ENCODE results near the gene TMEFF2. TPM values are rescaled to one million over a fixed set of nuclear protein-coding genes. Genes with fewer than 3 reads are reported as not detected.
A peak's percentile ranks its signal among the peaks of the same experiment; 100 is the strongest.

Gene TMEFF2
- total RNA-seq, 1 donor from 2014 or later: 23.9 TPM

DNA sequence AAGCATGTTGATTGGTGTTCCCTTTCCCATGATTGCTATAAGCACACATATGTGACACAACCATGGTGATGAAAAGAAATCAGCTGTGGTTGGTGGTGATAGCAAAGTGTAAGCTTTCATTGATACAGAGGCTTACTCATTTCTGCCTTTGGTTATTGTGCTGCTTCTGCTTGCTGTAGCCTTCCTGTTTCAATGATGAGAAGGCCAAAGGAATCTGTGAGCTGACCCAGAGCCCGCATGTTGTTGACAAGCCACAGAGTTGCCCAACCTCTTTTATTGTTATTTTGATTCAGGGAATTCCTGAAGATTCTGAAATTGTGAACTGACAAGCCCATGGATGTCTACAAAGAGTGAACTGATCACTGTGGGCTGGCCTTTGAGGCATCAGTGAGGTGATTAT lies 164.4 kb downstream of the TMEFF2 start:
- peaks cover 5% of the 10 kb centered on the region for H3K36me3 Mint-ChIP-seq (ENCODE audit: unreplicated experiment)

GRCh38 chr2:192029089-192029488 lies 165.6 kb downstream of the TMEFF2 start:
- Mint-ChIP-seq H3K4me1 (ENCODE audit: low read depth, unreplicated experiment) (peaks cover 18% of the 10 kb centered on the region), H3K9me3 (ENCODE audit: unreplicated experiment) (peaks cover 3% of the 10 kb centered on the region), H3K27me3 (ENCODE audit: unreplicated experiment) (peaks cover 3% of the 10 kb centered on the region), H3K4me3 (ENCODE audit: unreplicated experiment) (no peak overlapping the region), H3K27ac (ENCODE audit: unreplicated experiment) (no peak overlapping the region), H3K36me3 (ENCODE audit: unreplicated experiment) (peaks cover 5% of the 10 kb centered on the region)
- peak; percentile 44 for DNase-seq
- TF ChIP-seq, protein P1, sequence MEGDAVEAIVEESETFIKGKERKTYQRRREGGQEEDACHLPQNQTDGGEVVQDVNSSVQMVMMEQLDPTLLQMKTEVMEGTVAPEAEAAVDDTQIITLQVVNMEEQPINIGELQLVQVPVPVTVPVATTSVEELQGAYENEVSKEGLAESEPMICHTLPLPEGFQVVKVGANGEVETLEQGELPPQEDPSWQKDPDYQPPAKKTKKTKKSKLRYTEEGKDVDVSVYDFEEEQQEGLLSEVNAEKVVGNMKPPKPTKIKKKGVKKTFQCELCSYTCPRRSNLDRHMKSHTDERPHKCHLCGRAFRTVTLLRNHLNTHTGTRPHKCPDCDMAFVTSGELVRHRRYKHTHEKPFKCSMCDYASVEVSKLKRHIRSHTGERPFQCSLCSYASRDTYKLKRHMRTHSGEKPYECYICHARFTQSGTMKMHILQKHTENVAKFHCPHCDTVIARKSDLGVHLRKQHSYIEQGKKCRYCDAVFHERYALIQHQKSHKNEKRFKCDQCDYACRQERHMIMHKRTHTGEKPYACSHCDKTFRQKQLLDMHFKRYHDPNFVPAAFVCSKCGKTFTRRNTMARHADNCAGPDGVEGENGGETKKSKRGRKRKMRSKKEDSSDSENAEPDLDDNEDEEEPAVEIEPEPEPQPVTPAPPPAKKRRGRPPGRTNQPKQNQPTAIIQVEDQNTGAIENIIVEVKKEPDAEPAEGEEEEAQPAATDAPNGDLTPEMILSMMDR (IDR thresholded peaks at IDR 0.05; ENCODE audit: partially characterized antibody, unreplicated experiment): no peak

More for the DNA sequence above, 164.4 kb downstream of the TMEFF2 start:
- Mint-ChIP-seq H3K27ac (ENCODE audit: unreplicated experiment) (no peak overlapping the region), H3K27me3 (ENCODE audit: unreplicated experiment) (peaks cover 3% of the 10 kb centered on the region), H3K4me3 (ENCODE audit: unreplicated experiment) (no peak overlapping the region), H3K9me3 (ENCODE audit: unreplicated experiment) (peaks cover 3% of the 10 kb centered on the region), H3K4me1 (ENCODE audit: low read depth, unreplicated experiment) (peaks cover 13% of the 10 kb centered on the region)
- TF ChIP-seq, protein P1 (IDR thresholded peaks at IDR 0.05; ENCODE audit: partially characterized antibody, unreplicated experiment): no peak
- no peak for DNase-seq

DNA sequence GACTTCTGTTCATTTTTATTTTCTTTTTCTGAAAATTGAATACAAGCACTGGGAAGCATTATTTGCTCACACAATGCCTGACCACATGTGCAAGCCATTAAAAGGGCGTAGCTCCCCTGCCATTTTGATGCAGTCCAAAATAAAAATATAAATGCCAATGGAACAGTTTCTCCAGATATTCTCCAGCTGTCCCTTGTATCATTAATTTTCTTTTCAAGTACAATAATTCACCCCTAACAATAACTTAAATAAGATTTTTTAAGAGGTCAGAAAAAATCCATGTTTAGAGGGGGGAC lies 168.0 kb downstream of the TMEFF2 start:
- Mint-ChIP-seq H3K36me3 (ENCODE audit: unreplicated experiment) (peaks cover 5% of the 10 kb centered on the region), H3K9me3 (ENCODE audit: unreplicated experiment) (peaks cover 3% of the 10 kb centered on the region), H3K4me3 (ENCODE audit: unreplicated experiment) (no peak overlapping the region), H3K27me3 (ENCODE audit: unreplicated experiment) (peaks cover 3% of the 10 kb centered on the region), H3K4me1 (ENCODE audit: low read depth, unreplicated experiment) (peaks cover 18% of the 10 kb centered on the region), H3K27ac (ENCODE audit: unreplicated experiment) (peak overlapping the region; percentile 83)
- no peak for DNase-seq
- TF ChIP-seq, protein P1 (IDR thresholded peaks at IDR 0.05; ENCODE audit: partially characterized antibody, unreplicated experiment): no peak

- no peak for DNase-seq
- Mint-ChIP-seq H3K4me3 (ENCODE audit: unreplicated experiment) (peak overlapping the region; percentile 16), H3K27ac (ENCODE audit: unreplicated experiment) (peak overlapping the region; percentile 83), H3K9me3 (ENCODE audit: unreplicated experiment) (peaks cover 3% of the 10 kb centered on the region), H3K36me3 (ENCODE audit: unreplicated experiment) (peaks cover 5% of the 10 kb centered on the region), H3K27me3 (ENCODE audit: unreplicated experiment) (peaks cover 3% of the 10 kb centered on the region), H3K4me1 (ENCODE audit: low read depth, unreplicated experiment) (peaks cover 18% of the 10 kb centered on the region)
- TF ChIP-seq, protein P1 (IDR thresholded peaks at IDR 0.05; ENCODE audit: partially characterized antibody, unreplicated experiment): no peak
Measured at GRCh38 chr2:192026059-192026824, 168.5 kb downstream of the TMEFF2 start.

- TF ChIP-seq, protein P1 (IDR thresholded peaks at IDR 0.05; ENCODE audit: partially characterized antibody, unreplicated experiment): no peak
- H3K4me3 Mint-ChIP-seq (ENCODE audit: unreplicated experiment): peak overlapping the region; percentile 4
- peak overlapping the region; percentile 71 for H3K27ac Mint-ChIP-seq (ENCODE audit: unreplicated experiment)
- peaks cover 5% of the 10 kb centered on the region for H3K36me3 Mint-ChIP-seq (ENCODE audit: unreplicated experiment)
- no peak for DNase-seq
- peaks cover 18% of the 10 kb centered on the region for H3K4me1 Mint-ChIP-seq (ENCODE audit: low read depth, unreplicated experiment)
- peaks cover 1% of the 10 kb centered on the region for H3K27me3 Mint-ChIP-seq (ENCODE audit: unreplicated experiment)
- H3K9me3 Mint-ChIP-seq (ENCODE audit: unreplicated experiment): peaks cover 3% of the 10 kb centered on the region
Measured at GRCh38 chr2:192025637-192026036, 169.1 kb downstream of the TMEFF2 start.

All from glutamatergic neuron (in vitro differentiated cells).